ENCODE measurements around the gene EXOSC10. TPM values are rescaled to one million over a fixed set of nuclear protein-coding genes. Genes with fewer than 3 reads are reported as not detected.

The EXOSC10 gene
- polyA plus RNA-seq (2011; rRNA removed) (62.7 and 65.9 TPM in 2 replicates), polyA minus RNA-seq (2011; rRNA and poly(A)+ RNA removed) (38.8 and 41.4 TPM in 2 replicates)

GRCh38 chr1:11099310-11100148 is at the start of gene EXOSC10:
Gene EXOSC10, minus strand, starts transcription at chr1:11099869. Its CDS starts 38 bp downstream, at chr1:11099831.
- no peaks in the 10 kb centered on the region; the same call in 1 of the 2 replicates for H3K9me3 ChIP-seq (ENCODE audit: control insufficient read depth, insufficient read depth, low read length)
- peak within 1 kb of the TSS; percentile 95 for H3K4me3 ChIP-seq (ENCODE audit: low read depth, low read length)
- DNase-seq (ENCODE audit: low read depth, low spot score) = peak; percentile 63
- POLR2A ChIA-PET = interaction anchor here (0.6 to 1.0 kb wide), 3 partner anchors 18 to 60 kb away, joined by 3 to 4 read pairs (median 3); no protein-coding TSS in a partner anchor
- TF ChIP-seq CTCF (IDR thresholded peaks at IDR 0.05; ENCODE audit: low read depth, low read length) = no peak
- no peaks in the 10 kb centered on the region for H3K27me3 ChIP-seq (ENCODE audit: control insufficient read depth, insufficient read depth, low read length)
- CTCF ChIA-PET = interaction anchor here (0.8 to 2.9 kb wide), 5 partner anchors 13 to 546 kb away, joined by 3 to 20 read pairs (median 4); no protein-coding TSS in a partner anchor
- peak within 1 kb of the TSS; percentile 52 for H3K27ac ChIP-seq (ENCODE audit: low read depth, low read length)

DNA sequence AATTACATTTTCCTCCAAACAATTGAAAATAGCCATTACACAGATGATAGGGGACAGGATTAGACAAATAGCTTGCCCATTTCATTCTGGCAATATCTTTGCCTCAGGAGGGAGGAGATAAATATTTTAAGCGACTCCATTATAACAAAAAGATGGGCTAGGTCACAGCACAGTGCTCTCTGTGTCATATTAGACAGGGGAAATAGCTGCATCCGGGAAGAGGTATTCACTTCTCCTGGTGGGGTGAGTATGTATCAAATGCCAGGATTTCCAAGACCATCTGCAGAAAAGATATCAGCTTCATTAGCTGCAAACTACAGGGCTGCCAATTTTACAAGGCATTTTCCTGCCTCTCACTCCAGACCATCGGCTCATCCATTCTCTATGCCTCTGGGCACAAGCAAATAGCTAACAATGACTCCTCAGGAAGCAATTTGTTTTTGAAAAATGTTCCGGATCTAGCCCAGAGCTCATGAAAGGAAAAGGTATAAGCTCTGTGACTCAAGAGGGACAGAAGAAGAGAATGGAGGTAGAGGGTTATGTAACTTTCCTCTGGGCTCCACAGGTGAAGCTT is 47.6 kb upstream of the EXOSC10 start:
- no peak overlapping the region for H3K27ac ChIP-seq (ENCODE audit: low read depth, low read length)
- DNase-seq (ENCODE audit: low read depth, low spot score) = no peak
- no peaks in the 10 kb centered on the region for H3K9me3 ChIP-seq (ENCODE audit: control insufficient read depth, insufficient read depth, low read length)
- ChIA-PET CTCF (no interaction called here), POLR2A (interaction anchor here (0.6 to 0.8 kb wide), 2 partner anchors 11 to 84 kb away, joined by 4 to 5 read pairs; no protein-coding TSS in a partner anchor)
- H3K4me3 ChIP-seq (ENCODE audit: low read depth, low read length) = no peak overlapping the region
- H3K27me3 ChIP-seq (ENCODE audit: control insufficient read depth, insufficient read depth, low read length) = no peaks in the 10 kb centered on the region
- TF ChIP-seq CTCF (IDR thresholded peaks at IDR 0.05; ENCODE audit: low read depth, low read length) = no peak

- Histone ChIP-seq H3K27me3 (ENCODE audit: control insufficient read depth, insufficient read depth, low read length) (no peaks in the 10 kb centered on the region), H3K9me3 (ENCODE audit: control insufficient read depth, insufficient read depth, low read length) (no peaks in the 10 kb centered on the region), H3K27ac (ENCODE audit: low read depth, low read length) (no peak overlapping the region), H3K4me3 (ENCODE audit: low read depth, low read length) (no peak overlapping the region)
- no peak for TF ChIP-seq CTCF (IDR thresholded peaks at IDR 0.05; ENCODE audit: low read depth, low read length)
- CTCF ChIA-PET = interaction anchor here (1.4 kb wide), 1 partner anchor 13 kb away, joined by 3 read pairs; no protein-coding TSS in a partner anchor
- POLR2A ChIA-PET = no interaction called here
- DNase-seq (ENCODE audit: low read depth, low spot score) = no peak
Observed at GRCh38 chr1:11145741-11146140, 46.1 kb upstream of the EXOSC10 start.

- POLR2A ChIA-PET = no interaction called here
- H3K27me3 ChIP-seq (ENCODE audit: control insufficient read depth, insufficient read depth, low read length) = no peaks in the 10 kb centered on the region
- CTCF ChIA-PET = interaction anchor here (1.4 kb wide), 1 partner anchor 14 kb away, joined by 3 read pairs; no protein-coding TSS in a partner anchor
- H3K4me3 ChIP-seq (ENCODE audit: low read depth, low read length) = no peak overlapping the region
- H3K27ac ChIP-seq (ENCODE audit: low read depth, low read length) = no peak overlapping the region
- no peak for TF ChIP-seq CTCF (IDR thresholded peaks at IDR 0.05; ENCODE audit: low read depth, low read length)
- H3K9me3 ChIP-seq (ENCODE audit: control insufficient read depth, insufficient read depth, low read length) = no peaks in the 10 kb centered on the region
- no peak for DNase-seq (ENCODE audit: low read depth, low spot score)
Observed at GRCh38 chr1:11144570-11145256, 45.0 kb upstream of the EXOSC10 start.
